Activated naive CD4-positive, alpha-beta T cell treated with anti-CD3 and anti-CD28 coated beads, Interleukin-2, amount 10 ng/mL, durations not matched to agents 7 days and 5 days (primary cell): ENCODE measurements around the gene TLCD3B.

ENCODE experiments used
- CTCF ChIA-PET: fragments of 350-600 bp; sonication (Branson Sonifier 250); formaldehyde crosslinking; loops from one replicate; lab custom pipeline; 2021; ENCODE audit warnings: antibody characterized with exemption; lab: Charles Lee
- DNase-seq: peaks from one replicate; pipeline ENCODE4 v3.0.0-alpha.2; 2020
- H3K27ac Mint-ChIP-seq: one replicate; pipeline ENCODE4 v1.8.0; 2021; ENCODE audit warnings: mild to moderate bottlenecking, moderate library complexity, mixed read lengths
- H3K27me3 Mint-ChIP-seq: one replicate; pipeline ENCODE4 v1.8.0; 2021; ENCODE audit warnings: mild to moderate bottlenecking, mixed read lengths
- H3K36me3 Mint-ChIP-seq: one replicate; pipeline ENCODE4 v1.8.0; 2021; ENCODE audit warnings: mixed read lengths
- H3K4me1 Mint-ChIP-seq: one replicate; pipeline ENCODE4 v1.8.0; 2021; ENCODE audit warnings: mixed read lengths
- H3K4me3 Mint-ChIP-seq: one replicate; pipeline ENCODE4 v1.8.0; 2021; ENCODE audit warnings: mild to moderate bottlenecking, moderate library complexity, mixed read lengths
- H3K9me3 Mint-ChIP-seq: one replicate; pipeline ENCODE4 v1.8.0; 2021; ENCODE audit warnings: mixed read lengths

TLCD3B gene

DNA sequence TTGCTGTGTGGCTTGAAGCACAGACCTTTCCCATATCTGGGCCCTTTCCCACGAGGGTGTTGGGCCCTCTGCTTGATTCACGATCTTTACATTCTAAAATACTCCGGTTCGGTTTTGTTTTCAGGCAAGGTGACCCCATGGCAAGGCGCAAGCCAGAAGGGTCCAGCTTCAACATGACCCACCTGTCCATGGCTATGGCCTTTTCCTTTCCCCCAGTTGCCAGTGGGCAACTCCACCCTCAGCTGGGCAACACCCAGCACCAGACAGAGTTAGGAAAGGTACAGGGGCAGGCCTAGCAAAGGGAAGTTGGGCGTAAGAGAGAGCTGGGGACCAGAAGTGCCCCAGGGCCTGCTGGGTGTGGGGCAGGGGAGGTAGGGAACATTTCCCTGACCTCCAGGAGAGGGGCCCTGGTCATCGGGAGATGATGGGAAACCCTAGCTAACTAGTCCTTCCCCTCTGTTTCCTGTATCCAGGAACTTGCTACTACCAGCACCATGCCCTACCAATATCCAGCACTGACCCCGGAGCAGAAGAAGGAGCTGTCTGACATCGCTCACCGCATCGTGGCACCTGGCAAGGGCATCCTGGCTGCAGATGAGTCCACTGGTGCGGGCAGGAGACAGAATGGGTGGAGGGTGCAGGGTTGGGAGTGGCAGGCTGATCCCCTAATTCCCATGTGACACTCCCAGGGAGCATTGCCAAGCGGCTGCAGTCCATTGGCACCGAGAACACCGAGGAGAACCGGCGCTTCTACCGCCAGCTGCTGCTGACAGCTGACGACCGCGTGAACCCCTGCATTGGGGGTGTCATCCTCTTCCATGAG is 35.9 kb upstream of the TLCD3B start:
- DNase-seq, result no peak
- Mint-ChIP-seq H3K27me3 (no peaks in the 10 kb centered on the region), H3K4me3 (peak overlapping the region; percentile 100), H3K27ac (peak overlapping the region; percentile 98), H3K4me1 (peaks cover 50% of the 10 kb centered on the region), H3K9me3 (no peaks in the 10 kb centered on the region), H3K36me3 (peaks cover 57% of the 10 kb centered on the region)
- CTCF ChIA-PET, result interaction anchor here (1.2 to 6.9 kb wide), 5 partner anchors 10 to 45 kb away, joined by 3 to 41 read pairs (median 5); partner anchors contain the start of gene TBX6

DNA sequence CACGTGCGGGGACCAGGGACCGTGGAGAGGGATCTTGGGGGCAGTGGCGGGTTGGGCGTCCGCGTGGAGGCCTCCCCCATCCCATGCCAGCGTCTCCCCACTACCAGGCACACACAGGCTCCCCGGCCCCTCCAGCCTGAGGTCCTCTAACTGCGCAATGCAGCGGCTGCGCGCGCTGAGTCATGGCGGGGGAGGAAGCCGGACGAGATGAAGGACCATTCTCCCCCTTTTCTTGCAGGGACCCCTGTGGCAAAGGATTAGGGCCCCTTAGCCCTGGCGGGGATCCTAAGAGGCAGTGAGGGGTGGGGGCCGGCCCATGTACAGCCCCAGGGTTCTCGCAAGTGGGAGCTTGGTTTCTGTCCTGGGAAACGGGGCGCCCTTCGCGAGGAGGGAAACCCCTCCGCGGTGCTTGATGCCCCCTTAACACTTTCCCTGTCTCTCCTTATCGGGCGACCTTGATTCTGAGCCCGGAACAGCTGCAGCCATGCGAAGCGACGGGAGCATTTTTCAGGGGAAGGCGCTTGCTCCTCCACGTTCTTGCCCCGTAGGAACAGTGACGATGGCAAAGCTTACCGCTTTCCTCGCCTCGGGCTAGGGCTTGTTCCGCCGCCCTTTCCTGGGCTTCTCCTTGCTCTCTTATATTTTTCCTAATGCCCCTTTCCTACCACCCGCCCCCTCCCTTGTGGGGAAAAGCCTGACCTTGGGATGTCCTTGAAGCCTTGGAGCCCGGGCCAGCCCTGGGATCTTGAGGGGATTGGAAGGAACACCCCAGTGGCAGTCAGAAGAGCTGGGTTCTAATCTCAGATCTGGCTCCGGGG is 35.1 kb upstream of the TLCD3B start:
- peaks cover 49% of the 10 kb centered on the region for H3K36me3 Mint-ChIP-seq
- H3K9me3 Mint-ChIP-seq, result no peaks in the 10 kb centered on the region
- no peaks in the 10 kb centered on the region for H3K27me3 Mint-ChIP-seq
- no peak for DNase-seq
- H3K27ac Mint-ChIP-seq, result peak overlapping the region; percentile 98
- peak overlapping the region; percentile 100 for H3K4me3 Mint-ChIP-seq
- H3K4me1 Mint-ChIP-seq, result peaks cover 47% of the 10 kb centered on the region
- CTCF ChIA-PET, result interaction anchor here (1.2 to 6.9 kb wide), 6 partner anchors 10 to 46 kb away, joined by 3 to 41 read pairs (median 5); partner anchors contain the start of genes PPP4C and TBX6

DNA sequence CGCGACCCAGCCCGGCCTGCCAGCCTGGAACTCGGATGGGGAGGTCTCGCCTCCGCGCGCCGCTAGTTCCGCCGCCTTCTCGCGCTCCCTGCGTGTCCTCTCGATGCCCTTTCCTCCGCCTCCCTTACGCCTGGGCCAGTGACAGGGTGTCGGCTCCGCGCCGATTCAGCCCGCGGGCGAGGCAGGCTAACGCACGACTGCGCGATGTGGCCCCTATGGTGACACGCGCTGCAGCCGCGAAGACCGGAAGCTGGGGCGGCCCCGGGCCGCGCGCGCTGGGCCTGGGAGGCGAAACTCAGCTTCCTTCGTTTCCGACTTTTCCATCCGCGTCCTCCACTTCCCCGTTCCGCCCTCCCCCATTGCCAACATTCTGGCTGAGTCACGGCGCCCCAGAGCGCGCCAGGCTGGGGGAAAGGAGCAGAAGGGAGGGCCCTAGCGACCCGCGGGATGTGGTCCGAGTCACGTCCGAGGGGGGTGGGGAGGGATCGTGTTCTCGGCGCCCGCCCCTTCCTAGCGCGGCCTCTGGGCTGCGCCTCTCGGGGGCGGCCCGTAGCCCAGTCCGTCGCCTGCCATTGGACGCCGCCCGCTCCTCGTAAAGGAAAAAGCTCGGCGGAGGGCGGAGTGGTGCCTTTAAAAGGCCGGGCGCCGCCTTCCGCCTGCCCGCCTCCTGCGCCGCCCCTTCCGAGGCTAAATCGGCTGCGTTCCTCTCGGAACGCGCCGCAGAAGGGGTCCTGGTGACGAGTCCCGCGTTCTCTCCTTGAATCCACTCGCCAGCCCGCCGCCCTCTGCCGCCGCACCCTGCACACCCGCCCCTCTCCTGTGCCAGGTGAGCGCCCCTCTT is 34.3 kb upstream of the TLCD3B start, which contains the start of gene ALDOA:
Gene ALDOA, plus strand, starts transcription at position 659 of the 841 bp plus-strand sequence. CDS start 1,138 bp downstream, outside the sequence.
- Mint-ChIP-seq H3K27me3 (peaks cover 4% of the 10 kb centered on the region), H3K4me1 (peaks cover 45% of the 10 kb centered on the region), H3K4me3 (peak within 1 kb of the TSS; percentile 100), H3K36me3 (peaks cover 47% of the 10 kb centered on the region), H3K9me3 (no peaks in the 10 kb centered on the region), H3K27ac (peak within 1 kb of the TSS; percentile 98)
- peak; percentile 97 for DNase-seq
- CTCF ChIA-PET, result interaction anchor here (1.2 to 6.9 kb wide), 4 partner anchors 10 to 47 kb away, joined by 3 to 41 read pairs (median 18); partner anchors contain the start of genes PPP4C and TBX6

DNA sequence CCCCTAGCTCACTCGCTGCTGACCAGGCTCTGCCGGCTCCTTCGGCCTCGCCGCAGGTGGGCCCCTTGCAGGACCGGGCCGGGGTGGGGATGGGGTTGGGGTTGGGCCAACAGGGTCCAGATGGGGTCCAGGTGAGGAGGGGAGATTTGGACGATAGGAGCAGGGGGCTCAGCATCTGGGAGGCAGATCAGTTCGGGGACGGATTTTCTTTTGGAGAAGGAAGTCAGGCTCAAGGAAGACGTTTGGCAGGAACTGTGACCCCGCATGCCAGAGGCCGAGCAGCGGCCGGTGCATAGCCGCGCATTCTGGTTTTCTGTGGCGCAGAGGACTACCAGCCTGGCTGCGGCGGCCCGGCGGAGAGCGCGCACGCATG is 33.6 kb upstream of the TLCD3B start:
- Mint-ChIP-seq H3K4me1 (peaks cover 39% of the 10 kb centered on the region), H3K27ac (peak overlapping the region; percentile 98), H3K36me3 (peaks cover 42% of the 10 kb centered on the region), H3K9me3 (no peaks in the 10 kb centered on the region), H3K4me3 (peak overlapping the region; percentile 100), H3K27me3 (peaks cover 4% of the 10 kb centered on the region)
- no peak for DNase-seq
- CTCF ChIA-PET, result interaction anchor here (1.3 to 6.9 kb wide), 4 partner anchors 9 to 550 kb away, joined by 3 to 41 read pairs (median 18); partner anchors contain the start of genes PPP4C and TBX6

DNA sequence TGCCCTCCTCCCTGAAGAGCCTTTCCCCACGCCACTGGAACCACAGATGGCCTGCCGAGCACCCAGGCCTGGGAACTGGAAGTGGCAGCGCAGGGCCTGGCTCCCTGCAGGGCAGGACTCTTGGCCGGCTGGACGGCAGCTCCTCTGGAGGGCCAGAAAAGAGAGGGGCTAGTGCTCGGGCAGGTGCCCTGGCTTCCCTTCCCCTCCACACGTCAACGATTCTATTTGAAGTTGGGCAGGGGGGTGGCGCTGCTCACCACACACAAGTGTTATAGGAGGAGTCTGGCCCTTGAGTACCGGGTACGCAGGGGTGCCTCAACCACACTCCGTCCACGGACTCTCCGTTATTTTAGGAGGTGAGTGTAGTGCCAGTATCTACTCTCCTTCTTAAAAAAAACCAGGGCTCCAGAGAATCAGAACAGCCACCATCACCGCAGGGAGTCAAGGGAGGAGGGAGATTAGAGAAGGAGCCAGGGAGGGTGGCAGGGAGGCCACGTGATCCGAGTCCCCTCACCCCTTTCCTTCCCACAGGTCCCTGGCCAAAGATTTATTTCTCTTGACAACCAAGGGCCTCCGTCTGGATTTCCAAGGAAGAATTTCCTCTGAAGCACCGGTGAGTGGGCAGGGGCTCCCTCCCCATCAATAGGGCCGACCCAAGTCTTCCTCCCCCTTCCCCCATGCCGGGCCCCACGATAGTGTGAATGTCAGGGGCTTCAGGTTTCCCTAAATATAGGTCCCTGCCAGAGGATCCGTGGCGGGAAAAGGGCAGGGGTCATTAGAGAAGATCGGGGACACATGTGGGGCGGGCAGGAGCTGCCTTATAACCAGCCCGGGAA is 33.0 kb upstream of the TLCD3B start:
- no peaks in the 10 kb centered on the region for H3K9me3 Mint-ChIP-seq
- CTCF ChIA-PET, result interaction anchor here (0.7 to 6.9 kb wide), 7 partner anchors 9 to 551 kb away, joined by 3 to 41 read pairs (median 5); partner anchors contain the start of genes PPP4C and TBX6

DNA sequence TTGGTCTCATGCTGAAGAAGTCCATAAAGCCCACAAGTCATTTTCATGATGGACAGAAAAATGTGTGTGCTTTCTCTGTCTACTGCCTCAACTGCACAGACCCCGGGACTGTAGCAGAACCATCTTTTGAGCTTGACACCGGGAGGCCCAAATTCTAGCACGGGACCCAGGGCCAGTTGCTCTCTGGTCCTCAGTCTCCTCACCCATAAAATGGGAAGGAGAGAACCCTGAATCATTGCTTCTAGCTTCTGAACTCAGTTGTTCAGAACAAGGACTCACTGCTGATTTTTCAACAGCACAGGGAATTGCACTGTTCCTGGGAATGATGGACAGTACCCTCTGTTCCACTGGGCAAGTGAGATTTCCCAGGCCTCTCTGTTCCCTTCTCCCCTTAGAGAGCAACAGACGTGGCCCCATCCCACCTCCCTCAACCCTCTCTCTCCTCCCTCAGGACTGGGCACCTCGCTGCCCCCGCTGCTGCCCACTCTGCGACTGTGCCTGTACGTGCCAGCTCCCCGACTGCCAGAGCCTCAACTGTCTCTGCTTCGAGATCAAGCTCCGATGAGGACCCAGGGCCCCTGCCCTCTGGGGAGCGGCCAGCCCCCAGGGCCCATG is 32.3 kb upstream of the TLCD3B start:
- H3K27me3 Mint-ChIP-seq, result peaks cover 4% of the 10 kb centered on the region
- H3K36me3 Mint-ChIP-seq, result peaks cover 29% of the 10 kb centered on the region

More for the DNA sequence above, 33.0 kb upstream of the TLCD3B start:
- Mint-ChIP-seq H3K27me3 (peaks cover 4% of the 10 kb centered on the region), H3K4me3 (peak overlapping the region; percentile 100), H3K27ac (peak overlapping the region; percentile 98), H3K4me1 (peaks cover 33% of the 10 kb centered on the region), H3K36me3 (peaks cover 36% of the 10 kb centered on the region)
- DNase-seq, result peak; percentile 78

DNA sequence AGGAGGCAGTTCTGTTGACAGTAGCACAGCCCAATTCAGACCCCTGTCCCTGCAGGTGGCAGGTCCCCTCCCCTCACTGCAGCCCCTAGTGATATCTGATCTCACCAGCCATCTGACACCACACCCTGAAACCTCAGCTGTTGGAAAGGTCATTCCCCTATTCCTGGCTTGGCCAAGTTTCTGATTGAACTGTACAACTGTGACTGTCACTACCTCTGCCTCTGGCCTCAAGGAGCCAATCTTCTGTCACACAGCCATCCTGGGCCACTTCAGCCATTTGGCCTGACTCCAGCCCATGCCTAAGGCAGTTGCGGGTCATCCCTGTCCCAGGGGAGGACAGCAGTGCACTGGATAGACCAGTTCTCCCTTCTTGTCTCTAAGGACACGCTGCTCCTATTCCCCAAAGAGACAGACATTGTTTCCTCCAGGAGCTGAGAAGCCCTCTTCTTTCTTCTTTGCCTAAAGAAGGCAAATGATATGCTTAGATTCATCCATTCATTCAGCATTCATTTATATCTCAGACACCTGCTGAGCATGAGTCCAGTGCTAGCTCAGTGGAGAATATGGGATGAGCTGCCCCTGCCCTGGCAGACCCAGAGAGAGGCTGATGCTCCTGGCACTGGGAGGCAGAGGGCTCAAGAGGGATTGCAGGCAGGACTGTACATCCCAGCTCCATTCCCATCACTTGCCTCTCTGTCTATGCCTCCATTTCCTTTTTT is 29.9 kb upstream of the TLCD3B start:
- H3K4me3 Mint-ChIP-seq, result no peak overlapping the region
- H3K4me1 Mint-ChIP-seq, result peaks cover 11% of the 10 kb centered on the region
- peaks cover 4% of the 10 kb centered on the region for H3K27me3 Mint-ChIP-seq
- CTCF ChIA-PET, result interaction anchor here (1.0 to 1.1 kb wide), 2 partner anchors 29 to 31 kb away, joined by 3 to 4 read pairs; partner anchors contain the start of gene TBX6
- no peak for DNase-seq
- peaks cover 9% of the 10 kb centered on the region for H3K36me3 Mint-ChIP-seq
- H3K9me3 Mint-ChIP-seq, result no peaks in the 10 kb centered on the region
- no peak overlapping the region for H3K27ac Mint-ChIP-seq

More for the DNA sequence above, 32.3 kb upstream of the TLCD3B start:
- H3K4me3 Mint-ChIP-seq, result peak overlapping the region; percentile 100
- no peaks in the 10 kb centered on the region for H3K9me3 Mint-ChIP-seq
- DNase-seq, result no peak
- CTCF ChIA-PET, result interaction anchor here (0.7 to 4.3 kb wide), 5 partner anchors 8 to 552 kb away, joined by 3 to 31 read pairs (median 5); partner anchors contain the start of gene TBX6
- H3K27ac Mint-ChIP-seq, result peak overlapping the region; percentile 98
- H3K4me1 Mint-ChIP-seq, result peaks cover 26% of the 10 kb centered on the region

DNA sequence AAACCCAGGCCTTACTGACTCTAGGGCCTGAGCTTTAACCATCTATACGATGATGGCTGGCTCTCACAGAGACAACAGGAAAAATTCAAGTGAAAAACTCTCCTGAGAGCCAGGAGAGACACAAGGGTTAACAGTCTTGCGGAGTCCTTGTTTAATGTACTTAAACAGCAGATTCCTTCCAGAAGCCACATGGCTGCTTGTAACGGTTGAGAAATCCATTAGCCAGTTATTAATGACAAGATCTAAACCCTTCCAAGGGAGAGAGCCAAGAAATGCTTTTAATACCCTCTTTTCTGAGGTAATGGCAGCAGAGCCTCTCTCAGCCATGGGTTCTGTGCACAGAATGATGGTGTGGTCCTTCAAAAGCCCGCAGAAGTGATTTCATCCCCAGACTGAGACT is 29.3 kb upstream of the TLCD3B start:
- H3K4me3 Mint-ChIP-seq, result no peak overlapping the region
- no peak for DNase-seq
- peaks cover 15% of the 10 kb centered on the region for H3K4me1 Mint-ChIP-seq
- no peak overlapping the region for H3K27ac Mint-ChIP-seq
- peaks cover 6% of the 10 kb centered on the region for H3K36me3 Mint-ChIP-seq
- H3K9me3 Mint-ChIP-seq, result no peaks in the 10 kb centered on the region
- peaks cover 4% of the 10 kb centered on the region for H3K27me3 Mint-ChIP-seq
- CTCF ChIA-PET, result interaction anchor here (0.7 to 1.0 kb wide), 2 partner anchors 27 to 31 kb away, joined by 3 read pairs; partner anchors contain the start of gene TBX6

DNA sequence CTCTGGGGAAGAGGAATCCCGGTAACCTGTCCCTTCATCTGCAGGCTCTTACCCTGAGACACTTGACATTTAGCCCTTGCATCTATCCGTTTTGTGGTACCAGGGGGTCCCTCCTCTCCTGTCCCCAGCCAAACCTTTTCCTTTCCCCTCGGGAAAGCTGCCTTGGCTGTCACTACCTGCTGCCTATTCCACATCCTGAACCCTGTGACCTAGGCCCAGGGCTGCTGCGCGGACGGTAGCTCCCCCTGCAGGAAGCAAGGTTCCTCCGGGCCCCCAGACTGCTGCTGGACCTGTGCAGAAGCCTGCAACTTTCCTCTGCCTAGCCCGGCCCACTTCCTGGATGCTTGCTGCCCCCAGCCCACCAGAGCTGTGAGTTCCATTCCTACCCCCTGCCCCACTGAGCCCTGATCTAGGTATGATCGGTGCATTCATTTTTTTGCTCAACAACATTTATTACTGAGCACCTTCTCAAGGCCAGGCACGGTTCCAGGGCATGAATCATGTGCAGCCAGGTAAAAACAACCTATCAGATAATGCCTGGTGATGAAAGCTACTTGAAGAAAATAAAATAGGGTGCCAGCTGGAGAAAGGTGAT is 24.0 kb upstream of the TLCD3B start:
- H3K36me3 Mint-ChIP-seq, result peaks cover 2% of the 10 kb centered on the region
- peaks cover 15% of the 10 kb centered on the region for H3K27me3 Mint-ChIP-seq
- H3K4me1 Mint-ChIP-seq, result peaks cover 39% of the 10 kb centered on the region
- DNase-seq, result peak; percentile 73
- CTCF ChIA-PET, result interaction anchor here (0.5 to 3.3 kb wide), 15 partner anchors 8 to 1070 kb away, joined by 3 to 31 read pairs (median 3); partner anchors contain the start of genes ALDOA, C16orf92, LAT and TBX6
- peak overlapping the region; percentile 44 for H3K27ac Mint-ChIP-seq
- no peaks in the 10 kb centered on the region for H3K9me3 Mint-ChIP-seq
- peak overlapping the region; percentile 55 for H3K4me3 Mint-ChIP-seq

DNA sequence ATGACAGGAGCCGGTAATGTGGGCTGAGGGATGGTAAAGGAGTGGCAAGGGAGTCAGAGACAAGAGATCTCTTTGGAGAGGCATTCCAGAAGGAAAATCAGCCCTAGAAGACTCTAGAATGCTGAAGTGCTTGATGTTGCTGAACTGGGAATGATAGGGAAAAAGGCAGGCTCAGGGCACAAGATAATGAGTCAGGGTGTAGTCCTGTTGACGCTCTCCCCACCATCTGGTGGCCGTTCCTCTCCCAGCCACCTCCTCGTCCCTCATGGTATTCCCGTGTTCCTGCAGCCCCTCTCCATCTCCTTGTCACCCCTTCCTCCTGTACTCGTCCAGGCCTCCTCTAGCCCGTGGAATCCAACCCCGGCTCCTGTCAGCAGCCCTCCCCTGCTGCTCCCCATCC is 23.4 kb upstream of the TLCD3B start:
- Mint-ChIP-seq H3K9me3 (no peaks in the 10 kb centered on the region), H3K4me3 (peak overlapping the region; percentile 70), H3K4me1 (peaks cover 39% of the 10 kb centered on the region), H3K27ac (no peak overlapping the region), H3K36me3 (peaks cover 2% of the 10 kb centered on the region), H3K27me3 (peaks cover 17% of the 10 kb centered on the region)
- CTCF ChIA-PET, result interaction anchor here (0.5 to 3.3 kb wide), 7 partner anchors 10 to 354 kb away, joined by 3 to 31 read pairs (median 4); partner anchors contain the start of genes ALDOA and TLCD3B
- DNase-seq, result no peak
